ENCODE measurements around the gene BSPRY. TPM values are rescaled to one million over a fixed set of nuclear protein-coding genes. Genes with fewer than 3 reads are reported as not detected.

BSPRY gene
- total RNA-seq, 1 donor from 2014 or later, result 19.7 TPM

DNA sequence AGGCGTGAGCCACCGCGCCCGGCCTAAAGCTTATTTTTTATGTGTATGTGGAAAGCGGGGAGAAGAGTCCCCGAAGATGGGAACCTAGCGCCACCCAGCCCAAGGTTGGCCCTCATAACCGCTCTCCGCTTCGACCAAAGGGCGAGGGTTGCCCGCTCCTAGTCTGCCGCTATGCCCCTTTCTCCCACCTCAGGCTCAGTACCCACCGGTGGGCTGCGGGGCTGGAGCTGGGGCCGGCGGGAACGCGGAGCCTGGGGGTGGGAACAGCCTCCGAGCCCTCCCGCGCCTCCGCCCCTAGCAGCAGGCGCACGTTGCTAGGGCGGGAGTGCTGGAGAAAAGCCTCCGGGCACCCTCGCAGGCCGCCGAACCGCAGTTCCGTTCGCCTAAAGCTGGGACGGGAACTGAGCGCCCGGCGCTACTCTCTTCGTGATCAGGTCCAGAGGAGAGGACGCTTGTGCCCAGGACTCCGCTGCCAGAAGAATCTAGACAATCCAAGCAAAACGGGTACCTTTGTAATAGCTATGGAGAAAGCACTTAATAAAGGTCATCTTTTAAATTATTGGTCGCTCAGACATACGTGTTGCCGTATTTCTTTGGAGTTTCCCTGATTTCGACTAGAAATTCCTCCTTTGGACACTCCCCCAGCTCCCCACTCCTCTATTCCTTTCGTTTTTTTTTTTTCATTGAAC lies 9.2 kb upstream of the BSPRY start, which contains the start of gene WDR31:
WDR31 (minus strand) TSS at position 265 of the 689 bp plus-strand sequence. CDS start 8,253 bp downstream, outside the sequence.
- Mint-ChIP-seq H3K27me3 (peaks cover 2% of the 10 kb centered on the region), H3K4me1 (ENCODE audit: low read depth) (peaks cover 11% of the 10 kb centered on the region), H3K36me3 (ENCODE audit: insufficient read depth) (no peaks in the 10 kb centered on the region), H3K27ac (peak within 1 kb of the TSS; percentile 90), H3K4me3 (ENCODE audit: low read depth) (peak within 1 kb of the TSS; percentile 79), H3K9me3 (ENCODE audit: low read depth) (no peaks in the 10 kb centered on the region)
- TF ChIP-seq, protein P1, sequence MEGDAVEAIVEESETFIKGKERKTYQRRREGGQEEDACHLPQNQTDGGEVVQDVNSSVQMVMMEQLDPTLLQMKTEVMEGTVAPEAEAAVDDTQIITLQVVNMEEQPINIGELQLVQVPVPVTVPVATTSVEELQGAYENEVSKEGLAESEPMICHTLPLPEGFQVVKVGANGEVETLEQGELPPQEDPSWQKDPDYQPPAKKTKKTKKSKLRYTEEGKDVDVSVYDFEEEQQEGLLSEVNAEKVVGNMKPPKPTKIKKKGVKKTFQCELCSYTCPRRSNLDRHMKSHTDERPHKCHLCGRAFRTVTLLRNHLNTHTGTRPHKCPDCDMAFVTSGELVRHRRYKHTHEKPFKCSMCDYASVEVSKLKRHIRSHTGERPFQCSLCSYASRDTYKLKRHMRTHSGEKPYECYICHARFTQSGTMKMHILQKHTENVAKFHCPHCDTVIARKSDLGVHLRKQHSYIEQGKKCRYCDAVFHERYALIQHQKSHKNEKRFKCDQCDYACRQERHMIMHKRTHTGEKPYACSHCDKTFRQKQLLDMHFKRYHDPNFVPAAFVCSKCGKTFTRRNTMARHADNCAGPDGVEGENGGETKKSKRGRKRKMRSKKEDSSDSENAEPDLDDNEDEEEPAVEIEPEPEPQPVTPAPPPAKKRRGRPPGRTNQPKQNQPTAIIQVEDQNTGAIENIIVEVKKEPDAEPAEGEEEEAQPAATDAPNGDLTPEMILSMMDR (IDR thresholded peaks at IDR 0.05; ENCODE audit: unreplicated experiment), result no peak
- peak; percentile 76 for DNase-seq (ENCODE audit: low spot score, unreplicated experiment)

DNA sequence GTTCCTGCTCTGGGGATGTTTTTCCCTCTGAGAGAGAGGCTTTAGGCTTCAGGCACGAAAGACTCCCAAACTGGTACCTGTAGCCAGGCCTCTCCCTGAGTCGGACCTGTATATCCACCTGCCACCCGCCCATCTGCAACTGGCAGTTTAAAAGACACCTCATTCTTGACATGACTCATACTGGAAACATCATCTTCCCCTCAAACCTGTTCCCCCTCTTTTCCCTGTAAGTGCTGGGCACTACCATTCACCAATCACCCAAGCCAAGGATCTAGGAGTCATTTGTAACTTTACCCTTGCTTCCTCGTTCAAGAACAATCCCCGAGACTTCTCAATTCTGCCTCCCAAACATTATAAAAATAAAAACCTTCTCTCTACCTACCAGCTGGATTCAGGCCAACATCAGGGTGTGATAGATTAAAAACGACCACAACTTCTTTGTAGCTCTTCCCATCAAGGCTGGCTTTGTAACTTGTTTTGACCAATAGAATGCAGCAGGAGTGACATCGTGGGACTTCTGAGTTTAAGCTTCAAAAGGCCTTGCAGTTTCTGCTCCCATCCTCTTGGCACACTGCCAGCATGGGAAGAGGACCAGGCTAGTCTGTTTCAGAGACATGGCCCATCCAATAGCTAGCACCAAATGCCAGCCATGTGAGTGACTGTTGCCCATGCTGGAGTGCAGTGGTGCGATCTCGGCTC lies 7.5 kb upstream of the BSPRY start:
- Mint-ChIP-seq H3K36me3 (ENCODE audit: insufficient read depth) (no peaks in the 10 kb centered on the region), H3K27ac (no peak overlapping the region)

DNA sequence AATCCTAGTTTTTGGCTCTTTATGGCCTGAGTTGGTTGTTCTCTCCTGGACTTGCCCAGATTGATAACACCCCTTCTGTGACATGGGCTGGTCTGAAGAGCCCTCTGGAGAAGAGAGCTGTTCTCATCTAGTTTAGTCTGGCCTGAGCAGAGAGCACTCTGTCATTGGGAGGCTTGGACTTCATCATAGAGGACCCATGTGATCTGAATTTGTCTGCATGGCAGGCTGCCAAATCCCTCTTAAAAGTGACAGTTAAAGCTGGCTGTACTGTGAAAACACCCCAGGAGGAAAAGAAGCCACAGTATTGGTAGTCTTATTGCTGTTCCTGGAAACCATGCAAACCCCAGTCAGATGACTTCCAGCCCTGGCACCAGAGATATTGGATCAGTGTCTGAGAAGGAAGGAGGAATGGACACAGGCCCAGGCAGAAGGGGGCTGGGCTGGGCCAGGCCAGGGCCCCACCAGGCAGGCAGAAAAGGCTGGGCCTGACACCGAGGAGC lies 5.6 kb upstream of the BSPRY start:
- no peak for DNase-seq (ENCODE audit: low spot score, unreplicated experiment)
- Mint-ChIP-seq H3K27me3 (peaks cover 8% of the 10 kb centered on the region), H3K27ac (no peak overlapping the region), H3K9me3 (ENCODE audit: low read depth) (no peaks in the 10 kb centered on the region), H3K4me3 (ENCODE audit: low read depth) (no peak overlapping the region), H3K4me1 (ENCODE audit: low read depth) (peaks cover 11% of the 10 kb centered on the region), H3K36me3 (ENCODE audit: insufficient read depth) (no peaks in the 10 kb centered on the region)
- TF ChIP-seq, protein P1 (IDR thresholded peaks at IDR 0.05; ENCODE audit: unreplicated experiment), result no peak

More for the DNA sequence above, 7.5 kb upstream of the BSPRY start:
- TF ChIP-seq, protein P1 (IDR thresholded peaks at IDR 0.05; ENCODE audit: unreplicated experiment), result no peak
- Mint-ChIP-seq H3K4me1 (ENCODE audit: low read depth) (peaks cover 11% of the 10 kb centered on the region), H3K4me3 (ENCODE audit: low read depth) (no peak overlapping the region), H3K9me3 (ENCODE audit: low read depth) (no peaks in the 10 kb centered on the region), H3K27me3 (peaks cover 2% of the 10 kb centered on the region)
- no peak for DNase-seq (ENCODE audit: low spot score, unreplicated experiment)

DNA sequence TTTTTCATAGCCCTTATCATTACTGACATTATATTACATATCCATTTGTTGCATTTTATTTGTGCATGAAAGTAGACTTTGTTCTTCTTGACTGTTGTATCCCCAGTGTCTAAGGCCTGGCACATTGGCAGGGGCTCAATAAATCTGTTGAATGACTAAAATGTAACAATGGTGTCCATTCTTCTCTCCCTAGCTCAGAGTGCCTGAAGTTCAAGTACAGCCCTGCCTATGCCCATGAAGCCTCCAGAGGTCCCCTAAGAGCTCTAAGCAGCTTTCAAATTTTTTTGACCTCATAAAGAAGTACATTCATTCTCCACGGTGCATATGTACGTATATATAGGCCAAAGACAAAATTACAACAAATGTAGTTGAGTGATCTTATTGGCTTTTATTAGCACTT lies 4.2 kb upstream of the BSPRY start:
- Mint-ChIP-seq H3K4me1 (ENCODE audit: low read depth) (peaks cover 5% of the 10 kb centered on the region), H3K36me3 (ENCODE audit: insufficient read depth) (no peaks in the 10 kb centered on the region), H3K27me3 (peaks cover 8% of the 10 kb centered on the region), H3K27ac (no peak overlapping the region), H3K4me3 (ENCODE audit: low read depth) (no peak overlapping the region), H3K9me3 (ENCODE audit: low read depth) (no peaks in the 10 kb centered on the region)
- DNase-seq (ENCODE audit: low spot score, unreplicated experiment), result no peak
- TF ChIP-seq, protein P1 (IDR thresholded peaks at IDR 0.05; ENCODE audit: unreplicated experiment), result no peak

DNA sequence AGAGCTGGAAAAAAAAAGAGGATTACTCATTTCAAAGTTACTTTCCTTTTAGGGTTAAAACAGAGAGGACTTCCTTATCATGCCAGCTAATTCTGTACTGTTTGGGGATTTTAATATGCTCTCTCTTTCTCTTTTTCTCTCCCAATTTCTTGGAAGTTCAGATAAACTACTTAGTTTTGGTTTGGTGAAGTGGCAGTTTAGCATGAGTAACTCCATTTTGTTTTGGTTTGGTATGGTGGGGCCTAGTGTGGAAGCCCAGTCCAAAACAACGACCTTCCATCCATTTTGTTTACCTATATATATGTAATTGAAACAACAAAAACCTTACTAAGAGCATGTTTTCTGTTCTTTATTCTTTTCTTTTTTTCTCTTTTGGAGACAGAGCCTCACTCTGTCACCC lies 3.7 kb upstream of the BSPRY start:
- Mint-ChIP-seq H3K27ac (no peak overlapping the region), H3K4me3 (ENCODE audit: low read depth) (no peak overlapping the region), H3K36me3 (ENCODE audit: insufficient read depth) (no peaks in the 10 kb centered on the region), H3K27me3 (peaks cover 8% of the 10 kb centered on the region), H3K4me1 (ENCODE audit: low read depth) (peaks cover 7% of the 10 kb centered on the region), H3K9me3 (ENCODE audit: low read depth) (no peaks in the 10 kb centered on the region)
- TF ChIP-seq, protein P1 (IDR thresholded peaks at IDR 0.05; ENCODE audit: unreplicated experiment), result no peak
- DNase-seq (ENCODE audit: low spot score, unreplicated experiment), result no peak
